ENCODE results near the gene CHST15.

CHST15 gene, protein sequence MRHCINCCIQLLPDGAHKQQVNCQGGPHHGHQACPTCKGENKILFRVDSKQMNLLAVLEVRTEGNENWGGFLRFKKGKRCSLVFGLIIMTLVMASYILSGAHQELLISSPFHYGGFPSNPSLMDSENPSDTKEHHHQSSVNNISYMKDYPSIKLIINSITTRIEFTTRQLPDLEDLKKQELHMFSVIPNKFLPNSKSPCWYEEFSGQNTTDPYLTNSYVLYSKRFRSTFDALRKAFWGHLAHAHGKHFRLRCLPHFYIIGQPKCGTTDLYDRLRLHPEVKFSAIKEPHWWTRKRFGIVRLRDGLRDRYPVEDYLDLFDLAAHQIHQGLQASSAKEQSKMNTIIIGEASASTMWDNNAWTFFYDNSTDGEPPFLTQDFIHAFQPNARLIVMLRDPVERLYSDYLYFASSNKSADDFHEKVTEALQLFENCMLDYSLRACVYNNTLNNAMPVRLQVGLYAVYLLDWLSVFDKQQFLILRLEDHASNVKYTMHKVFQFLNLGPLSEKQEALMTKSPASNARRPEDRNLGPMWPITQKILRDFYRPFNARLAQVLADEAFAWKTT

DNA sequence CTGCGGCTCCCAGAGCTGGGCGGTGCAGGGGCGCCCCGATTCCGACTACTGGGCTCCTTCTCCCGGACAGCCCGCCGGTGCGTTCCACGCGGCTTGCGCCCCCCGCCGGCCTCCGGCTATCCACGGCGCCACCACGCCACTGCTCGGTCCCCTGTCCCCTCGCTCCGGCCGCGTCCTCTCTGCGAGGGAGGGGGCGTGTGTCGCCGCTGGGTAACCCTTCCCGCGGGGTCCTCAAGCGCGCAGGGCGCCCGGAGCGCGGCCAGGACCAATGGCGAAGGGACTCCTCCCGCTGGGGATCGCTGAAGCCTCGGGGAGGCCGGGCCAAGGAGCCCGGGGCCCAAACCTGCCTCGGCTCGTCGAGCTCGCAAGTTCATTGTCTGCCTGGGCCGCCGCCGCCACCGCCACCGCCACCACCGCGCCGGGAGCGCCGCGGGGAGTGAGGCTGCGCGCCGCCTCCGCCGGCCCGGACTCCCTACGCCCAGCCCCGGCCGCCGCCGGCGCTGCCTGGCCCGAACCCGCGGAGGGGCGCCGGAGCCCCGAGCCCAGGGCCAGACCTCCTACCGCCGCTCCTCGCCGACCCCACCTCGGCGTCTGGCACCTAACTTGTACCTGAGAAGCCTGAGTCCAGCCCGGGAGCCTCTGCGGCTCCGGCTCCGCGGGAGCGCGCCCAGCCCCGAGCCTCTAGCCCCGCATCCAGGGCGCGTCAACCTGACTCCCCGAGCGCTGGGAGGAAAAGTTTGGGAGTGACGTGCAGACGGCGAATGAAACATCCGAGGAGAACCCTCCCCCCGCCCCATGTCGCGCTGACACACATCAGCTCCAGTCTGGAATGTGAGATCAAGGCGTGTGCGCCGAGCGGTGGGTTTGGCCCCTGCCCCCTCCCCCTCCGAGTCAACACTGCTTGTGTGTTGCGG lies at the start of gene CHST15:
Gene CHST15, minus strand, starts transcription at position 739 of the 914 bp plus-strand sequence. CDS start 47,386 bp downstream, outside the sequence.
- intact Hi-C loops (cut with DNase I), result no loop called here
- peak in 40 of 42 donors; percentile 41 to 85 (median 68) for DNase-seq

DNA sequence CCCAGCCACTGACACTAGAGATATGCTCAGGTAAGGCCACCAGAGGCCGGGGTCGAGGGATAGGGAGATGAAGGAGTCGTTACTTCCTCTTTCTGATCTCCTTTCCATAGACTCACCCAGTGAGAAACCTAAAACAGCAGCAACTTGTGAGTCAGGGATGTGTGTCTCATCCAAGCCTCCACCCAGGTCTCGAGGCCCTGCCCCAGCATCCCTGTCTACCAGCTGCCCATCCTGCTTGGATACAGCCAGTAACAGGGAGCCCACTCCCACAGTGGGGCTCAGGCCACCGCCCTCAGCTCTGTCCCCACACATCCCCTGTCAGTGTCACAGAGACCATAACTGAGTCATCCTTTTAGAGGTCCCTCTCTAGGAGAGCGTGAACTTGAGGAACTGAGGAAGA lies 49.6 kb upstream of the CHST15 start:
- intact Hi-C loops (cut with DNase I), result no loop called here
- peak in 1 of 42 donors; percentile 15 for DNase-seq

DNA sequence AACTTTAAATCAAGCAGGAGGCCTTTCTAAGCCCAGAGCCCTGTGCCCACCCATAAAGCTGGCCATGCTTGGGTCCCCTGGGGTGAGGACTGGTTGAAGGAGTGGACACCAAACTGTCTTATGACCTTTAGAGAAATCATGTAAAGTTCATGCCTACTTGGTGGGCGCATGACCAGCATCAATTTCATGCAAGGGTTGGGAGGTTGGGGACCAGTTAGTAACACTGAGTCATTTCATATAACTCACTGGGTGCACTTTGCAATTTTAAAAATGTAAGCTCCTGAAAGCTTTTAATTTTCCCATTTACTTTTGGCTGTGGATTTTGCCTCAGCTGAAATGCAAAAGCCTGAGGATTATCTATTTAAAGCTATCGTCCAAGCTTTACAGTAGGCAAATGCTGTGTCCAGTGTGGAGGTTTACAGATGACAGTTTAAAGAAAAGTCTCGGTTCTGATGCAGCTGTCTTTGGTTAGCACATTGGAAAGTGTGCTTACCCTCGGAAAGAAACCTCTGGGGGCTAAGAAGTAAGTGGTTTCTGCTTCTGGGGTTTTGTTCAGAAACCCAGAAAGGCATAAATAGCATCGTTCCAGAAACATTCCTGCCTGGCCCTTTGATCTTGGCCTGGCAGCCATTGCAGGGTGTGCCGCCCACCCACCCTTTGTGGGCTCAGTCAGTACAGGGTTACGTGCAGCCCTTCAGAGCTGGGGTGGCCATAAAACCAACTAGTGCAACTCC lies 48.8 kb upstream of the CHST15 start:
- peak in 1 of 42 donors; percentile 17 for DNase-seq
- intact Hi-C loops (cut with DNase I), result no loop called here

DNA sequence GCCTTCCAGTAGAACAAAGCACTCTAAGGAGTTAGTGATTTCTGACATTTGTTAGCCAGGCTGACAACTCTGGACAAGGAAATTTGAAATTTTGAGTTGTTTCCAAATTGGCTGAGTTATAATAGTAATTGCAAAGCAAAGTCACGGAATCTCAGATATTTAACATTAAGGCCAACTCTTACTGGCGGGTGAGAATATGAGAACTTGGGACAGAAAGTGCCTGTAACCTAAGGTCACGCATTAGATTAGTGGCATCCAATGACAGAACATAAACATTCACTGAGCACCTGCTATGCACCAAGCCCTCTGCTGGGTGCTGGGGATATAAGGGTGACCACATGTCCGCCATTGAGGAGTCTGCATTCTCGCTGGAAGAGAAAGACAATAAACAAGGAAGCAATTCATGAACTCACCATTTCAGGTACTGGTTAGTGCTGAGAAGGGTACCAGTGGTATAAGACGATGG lies 45.5 kb upstream of the CHST15 start:
- no peak for DNase-seq
- intact Hi-C loops (cut with DNase I), result no loop called here

DNA sequence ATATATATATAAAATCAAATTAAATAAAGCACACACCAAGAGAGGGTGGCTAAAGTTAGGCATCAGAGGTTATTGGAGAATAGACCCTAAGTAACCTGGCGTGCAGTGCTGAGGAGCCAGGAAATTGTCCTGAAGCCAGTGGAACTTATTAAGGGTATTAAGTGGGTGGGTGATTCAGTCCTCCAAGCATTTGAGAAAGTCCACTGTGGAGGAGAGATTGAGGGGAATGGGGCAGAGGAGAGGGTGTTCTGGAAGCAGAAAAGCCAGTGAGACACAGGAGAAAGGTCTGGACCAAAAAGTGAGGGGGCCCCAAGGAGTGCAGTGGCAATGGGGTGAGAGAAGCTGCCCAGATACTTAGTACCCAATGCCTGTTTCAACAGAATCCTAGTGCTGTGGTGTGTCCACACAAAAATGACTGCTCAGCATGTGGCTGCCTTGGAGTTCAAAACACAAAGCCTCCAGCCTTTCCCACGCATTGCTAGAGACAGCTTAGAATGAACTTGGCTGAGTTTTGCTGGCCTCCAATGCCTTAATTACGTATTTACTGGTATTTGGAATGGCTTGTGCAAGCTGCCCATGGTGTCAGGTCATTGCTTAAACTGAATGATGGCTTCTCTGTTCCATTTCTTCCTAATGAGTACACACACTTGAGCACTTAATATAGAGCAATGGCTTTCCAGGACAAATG lies 44.9 kb upstream of the CHST15 start:
- peak in 19 of 42 donors; percentile 18 to 74 (median 47) for DNase-seq
- intact Hi-C loops (cut with DNase I), result no loop called here

DNA sequence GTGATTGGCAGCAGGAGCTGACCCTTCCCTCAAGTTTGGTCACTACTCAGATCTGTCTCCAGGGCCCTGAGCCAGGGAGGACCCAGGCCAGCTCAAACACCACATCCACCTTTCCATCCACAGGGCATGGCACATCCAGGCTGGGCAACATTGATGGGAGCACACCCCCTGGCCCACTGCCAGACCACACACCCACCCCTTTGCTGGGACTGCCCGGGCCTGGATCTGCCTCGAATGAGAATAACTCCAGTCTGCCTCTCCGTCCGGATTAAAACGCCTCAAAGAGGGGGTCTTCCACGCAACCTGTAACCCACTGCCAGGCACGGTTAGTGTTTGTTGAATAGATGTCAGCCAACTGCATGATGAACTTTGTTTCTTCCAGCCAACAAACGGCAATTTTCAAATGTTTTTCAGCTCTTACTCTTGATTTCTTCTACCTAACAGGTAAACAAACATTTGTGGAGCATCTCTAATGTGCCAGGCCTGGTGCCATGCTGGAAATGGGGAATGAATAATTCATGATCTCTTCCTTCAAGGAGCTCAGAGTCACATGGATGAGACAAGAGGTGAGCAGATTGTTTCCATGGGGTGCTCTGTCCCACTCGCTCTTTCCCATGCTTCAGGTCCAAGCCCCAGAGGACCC lies 41.0 kb upstream of the CHST15 start:
- DNase-seq, result no peak
- intact Hi-C loops (cut with DNase I), result no loop called here

DNA sequence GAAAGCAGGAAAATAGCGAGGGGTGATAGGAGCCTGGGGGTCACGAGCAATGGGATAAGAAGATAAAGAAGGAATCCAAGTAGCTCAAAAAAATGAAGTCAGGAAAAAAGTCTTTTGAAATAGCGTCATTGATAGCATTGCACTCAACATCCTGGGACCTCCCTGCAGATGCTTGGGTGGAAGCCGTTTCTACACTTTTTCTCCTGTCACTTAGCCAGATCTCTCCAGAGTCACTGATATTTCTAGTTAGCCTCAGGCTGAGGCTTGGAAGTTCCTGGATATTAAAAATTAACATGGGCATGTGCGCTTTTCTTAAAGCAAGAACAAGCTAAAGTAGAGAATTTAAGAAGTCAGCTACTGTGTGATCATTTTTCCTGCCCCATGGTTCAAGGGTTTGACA lies 39.5 kb upstream of the CHST15 start:
- intact Hi-C loops (cut with DNase I), result no loop called here
- no peak for DNase-seq

DNA sequence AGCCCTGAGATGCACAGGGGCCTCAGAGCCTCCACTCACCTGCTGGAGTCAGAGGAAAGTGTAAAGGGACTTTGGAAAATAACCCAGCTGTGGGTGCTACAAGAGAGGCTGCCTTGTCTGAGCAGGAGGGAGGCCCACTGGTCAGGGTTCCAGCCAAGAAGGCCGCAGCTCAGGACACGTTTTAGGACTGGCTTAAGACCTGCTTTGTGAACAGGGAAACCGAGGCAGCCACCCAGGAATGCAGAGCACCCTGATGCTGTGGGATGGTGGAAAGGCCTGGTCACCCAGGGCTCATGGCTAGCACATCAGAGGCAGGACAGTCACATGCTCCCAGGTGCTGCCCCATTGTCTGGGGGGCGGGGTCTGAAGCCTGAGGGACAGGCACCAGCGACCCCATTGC lies 38.9 kb upstream of the CHST15 start:
- intact Hi-C loops (cut with DNase I), result no loop called here
- no peak for DNase-seq

DNA sequence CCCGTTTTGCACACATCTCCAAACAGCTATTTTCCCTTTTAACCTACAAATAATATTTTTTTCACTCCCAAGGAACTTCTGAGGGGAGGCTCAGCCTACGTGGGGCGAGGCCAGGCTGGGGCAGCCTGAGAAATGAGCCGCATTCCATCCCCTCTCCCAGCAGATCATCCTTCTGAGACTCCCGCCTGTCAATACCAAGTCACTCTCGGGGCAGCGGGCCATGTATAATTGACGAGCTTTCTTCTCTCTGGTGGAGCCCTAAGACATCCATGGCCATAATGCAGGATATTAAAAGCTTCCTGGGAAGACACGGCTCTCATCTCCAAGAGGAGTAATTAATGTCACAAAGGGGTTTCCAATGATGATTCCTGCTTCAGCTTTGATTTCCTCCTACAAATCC lies 37.8 kb upstream of the CHST15 start:
- intact Hi-C loops (cut with DNase I), result no loop called here

DNA sequence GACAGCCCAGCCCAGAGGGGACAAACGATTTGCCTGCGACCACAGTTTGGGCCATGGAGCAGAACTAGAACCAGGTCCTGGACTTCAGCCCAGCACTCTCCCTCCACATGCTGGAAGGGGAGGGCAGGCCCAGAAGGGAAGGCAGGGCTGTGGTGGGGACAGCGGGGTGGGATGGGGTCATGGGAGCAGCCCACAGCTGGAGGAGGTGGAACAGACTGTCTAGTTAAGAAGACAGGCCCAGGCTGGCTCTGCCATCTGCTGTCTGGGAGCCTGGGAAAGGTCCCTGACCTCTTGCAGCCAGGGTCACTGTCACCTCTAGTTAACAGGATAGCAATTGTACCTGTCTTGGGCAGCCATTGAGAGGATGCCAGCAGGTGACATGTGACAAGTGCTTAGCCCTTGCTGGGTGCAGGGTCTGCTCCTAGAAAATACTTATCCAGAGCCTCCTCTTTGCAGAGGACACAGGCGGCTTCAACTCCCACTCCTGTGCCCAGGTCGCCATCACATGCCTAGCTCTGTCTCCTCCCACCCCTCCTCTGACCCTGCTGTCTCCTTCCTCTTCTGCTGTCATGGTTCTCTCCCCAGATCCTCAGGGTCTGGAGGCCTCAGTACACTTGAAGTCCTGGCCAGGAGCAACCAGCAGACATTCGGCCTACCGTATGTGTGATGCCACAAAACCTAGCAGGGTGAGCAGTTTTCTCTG lies 37.0 kb upstream of the CHST15 start:
- intact Hi-C loops (cut with DNase I), result no loop called here
- DNase-seq, result no peak

More for the DNA sequence above, 37.8 kb upstream of the CHST15 start:
- no peak for DNase-seq

DNA sequence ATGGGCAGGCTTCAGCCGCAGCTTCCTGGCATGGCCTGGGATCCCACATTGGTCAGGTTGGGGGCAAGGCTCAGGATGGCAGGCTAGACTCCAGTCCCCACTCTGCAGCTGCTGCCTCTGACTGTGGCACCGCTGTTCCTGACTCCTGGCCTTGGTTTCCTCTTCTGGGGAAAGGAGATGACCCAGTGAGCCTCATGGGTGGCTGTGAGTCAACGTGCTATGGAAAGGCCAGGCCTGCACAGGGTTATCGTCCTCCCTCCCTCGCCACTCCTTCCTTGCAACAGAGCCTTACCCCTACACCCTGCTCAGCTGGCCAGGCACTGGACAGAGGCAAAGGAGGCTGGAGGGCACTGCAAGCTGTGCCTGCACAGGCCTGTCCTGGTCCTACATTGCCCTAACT lies 36.1 kb upstream of the CHST15 start:
- intact Hi-C loops (cut with DNase I), result no loop called here

DNA sequence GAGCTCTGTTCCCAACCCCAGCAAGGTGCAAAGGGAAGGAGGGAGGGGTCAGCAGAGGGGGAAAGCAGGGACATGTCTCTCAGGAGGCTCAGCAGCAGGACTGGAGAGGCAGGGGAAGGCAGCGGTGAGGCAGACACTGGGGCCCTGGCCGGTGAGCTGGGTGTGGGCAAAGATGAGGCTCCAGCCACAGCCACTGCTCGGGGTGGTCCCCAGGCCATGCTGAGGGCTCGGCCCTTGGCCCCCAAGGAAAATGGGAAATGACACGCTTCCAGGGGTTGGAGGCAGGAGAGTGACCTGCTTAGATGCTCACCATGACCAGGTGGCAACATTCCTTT lies 35.4 kb upstream of the CHST15 start:
- intact Hi-C loops (cut with DNase I), result no loop called here
- DNase-seq, result no peak

More for the DNA sequence above, 36.1 kb upstream of the CHST15 start:
- no peak for DNase-seq

DNA sequence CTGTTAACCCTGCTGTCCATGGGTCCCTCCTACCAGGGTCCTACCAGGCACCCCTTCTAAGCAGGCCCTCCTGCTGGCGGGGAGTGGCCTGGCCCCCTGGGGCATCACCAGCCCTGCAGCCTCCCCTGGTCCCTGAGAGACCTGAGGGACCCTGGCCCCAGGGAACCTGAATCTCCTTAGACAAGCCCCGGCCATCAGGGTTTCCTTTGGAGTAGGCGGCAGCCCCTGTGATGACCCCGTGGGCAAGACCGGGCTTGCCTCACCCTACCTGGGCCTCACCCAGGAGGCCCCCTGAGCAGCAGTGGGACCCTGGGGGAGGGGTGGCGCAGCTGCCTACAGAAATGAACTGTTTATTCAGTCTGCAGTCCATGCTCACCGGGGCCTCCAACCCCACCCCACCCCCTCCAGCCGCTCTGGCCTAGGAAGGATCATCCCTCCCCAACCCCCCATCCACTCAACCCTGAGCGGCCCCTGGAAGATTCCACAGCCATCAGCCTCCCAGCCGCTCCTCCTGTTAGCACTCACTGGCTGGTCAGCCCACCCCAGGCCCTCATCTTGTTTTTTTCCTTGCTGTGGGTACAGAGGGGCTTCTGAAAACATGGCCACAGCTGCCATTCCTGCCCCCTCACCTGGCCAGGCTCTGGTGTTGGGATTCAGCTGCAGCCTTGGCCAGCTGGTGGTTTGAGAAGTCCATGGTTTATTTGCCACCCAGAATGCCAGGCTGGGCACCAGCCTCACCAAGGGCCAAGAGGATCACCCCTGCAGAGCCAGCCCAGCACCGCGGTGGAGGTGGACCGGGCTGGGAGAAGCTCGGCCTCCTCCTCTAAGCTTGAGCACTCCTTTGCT lies 34.8 kb upstream of the CHST15 start:
- intact Hi-C loops (cut with DNase I), result no loop called here

DNA sequence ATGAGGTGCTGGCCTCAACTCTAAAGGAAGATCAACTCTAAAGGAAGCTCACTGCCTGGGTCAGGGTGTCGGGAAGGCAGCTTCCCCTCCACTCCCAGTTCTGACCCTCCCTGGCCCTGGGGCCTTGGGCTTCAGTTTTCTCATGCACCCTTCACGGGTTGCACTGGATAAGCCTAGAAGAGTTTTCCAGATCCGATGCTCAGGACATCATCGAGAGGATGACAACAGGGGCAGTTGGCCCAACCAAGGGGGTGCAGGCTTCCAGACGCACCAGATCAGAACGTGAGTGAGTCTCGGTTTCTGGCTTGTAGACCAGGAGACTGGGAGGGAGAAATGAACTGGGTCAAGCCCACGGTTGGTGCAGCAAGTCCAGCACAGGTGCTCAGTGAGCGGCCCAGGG lies 34.2 kb upstream of the CHST15 start:
- DNase-seq, result no peak
- intact Hi-C loops (cut with DNase I), result no loop called here

More for the DNA sequence above, 34.8 kb upstream of the CHST15 start:
- no peak for DNase-seq

DNA sequence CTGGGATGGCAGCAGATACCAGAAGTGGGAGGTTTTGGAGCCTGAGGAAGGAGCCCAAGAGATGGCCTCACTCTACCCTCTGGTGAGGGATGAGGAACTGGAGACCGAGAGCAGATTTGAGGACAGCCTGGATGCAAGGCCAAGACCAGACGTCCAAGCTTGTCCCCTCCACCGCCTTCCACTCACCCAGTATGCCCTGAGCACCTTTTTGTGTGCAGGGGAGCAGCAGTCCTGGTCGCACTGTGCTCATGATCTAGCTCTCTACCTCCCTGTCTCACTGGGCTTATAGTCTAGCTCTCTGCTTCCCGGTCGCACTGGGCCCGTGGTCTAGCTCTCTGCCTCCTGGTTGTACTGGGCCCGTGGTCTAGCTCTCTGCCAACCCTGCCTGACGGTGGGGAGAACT lies 33.6 kb upstream of the CHST15 start:
- intact Hi-C loops (cut with DNase I), result no loop called here
- no peak for DNase-seq

DNA sequence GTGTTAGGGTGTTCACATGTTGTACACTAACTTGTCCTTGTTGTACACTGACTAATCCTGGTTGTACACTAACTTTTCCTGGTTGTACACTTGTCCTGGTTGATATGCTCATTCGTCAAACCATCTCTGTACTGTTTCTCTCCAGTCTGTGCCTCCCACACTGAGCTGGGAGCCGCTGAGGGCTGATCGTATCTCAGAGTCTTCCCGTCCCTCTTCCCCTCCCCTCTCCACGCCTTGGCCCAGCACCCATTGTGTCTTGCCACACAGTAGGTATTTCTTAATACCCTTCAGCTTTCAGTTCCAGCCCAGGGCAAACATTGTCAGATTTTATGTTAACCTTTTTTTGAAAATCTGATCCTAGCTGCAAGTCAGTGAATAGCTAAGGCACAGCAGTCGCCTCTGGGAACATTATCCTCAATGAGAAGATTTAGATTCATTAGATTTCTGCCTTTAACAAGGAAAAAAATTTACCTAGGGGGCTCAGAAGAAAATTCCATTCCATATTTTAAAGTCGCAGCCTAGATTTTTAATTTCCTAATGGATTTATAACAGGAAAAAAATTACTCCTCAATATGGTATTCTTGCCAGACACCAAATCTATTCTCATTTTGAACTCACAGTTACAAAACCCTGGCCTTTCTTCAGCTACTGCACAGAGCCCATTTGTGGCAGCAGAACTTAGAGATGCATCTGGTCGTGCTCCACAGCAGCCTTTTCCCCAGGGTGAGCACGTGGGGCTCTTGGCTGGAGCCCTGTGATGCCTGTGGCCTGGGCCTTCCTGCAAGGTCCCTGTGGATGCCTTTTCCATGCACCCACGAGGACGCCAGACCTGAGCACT lies 33.0 kb upstream of the CHST15 start:
- DNase-seq, result peak in 8 of 42 donors; percentile 18 to 56 (median 38)
- intact Hi-C loops (cut with DNase I), result no loop called here

Data from head of caudate nucleus (tissue), 42 donors.